GM23338 (cell line): ENCODE measurements around the gene ANKRD55. TPM values are rescaled to one million over a fixed set of nuclear protein-coding genes. Genes with fewer than 3 reads are reported as not detected.

ENCODE experiments used
- ATAC-seq: fragments of 200-7000 bp; cut with Tn5 transposase; 3 replicates; pipeline ENCODE4 v1.9.1; 2020
- DNase-seq: peaks from one replicate; pipeline ENCODE4 v3.0.0-alpha.2; 2015; ENCODE audit warnings: low spot score
- H2AFZ ChIP-seq: fragments of 200-600 bp; sonication (generic); 2 replicates; pipeline ENCODE4 v1.8.0; 2016; ENCODE audit warnings: antibody characterized with exemption, mild to moderate bottlenecking, moderate library complexity
- H3F3A ChIP-seq: fragments of 200-600 bp; sonication (generic); replicated peaks from 2 replicates; pipeline ENCODE4 v1.8.0; 2017; ENCODE audit warnings: antibody characterized with exemption, mixed run types, low read depth
- H3K27ac ChIP-seq: fragments of 200-600 bp; sonication (generic); 2 replicates; pipeline ENCODE4 v1.6.1; 2016; ENCODE audit warnings: low read depth
- H3K27me3 ChIP-seq: fragments of 200-600 bp; sonication (generic); 2 replicates; pipeline ENCODE4 v1.8.0; 2016; ENCODE audit warnings: mild to moderate bottlenecking, mixed run types, moderate library complexity; ENCODE audit not compliant: insufficient read depth
- H3K36me3 ChIP-seq: fragments of 200-600 bp; sonication (generic); 2 replicates; pipeline ENCODE4 v1.8.0; 2016; ENCODE audit warnings: mild to moderate bottlenecking; ENCODE audit not compliant: insufficient read depth
- H3K4me1 ChIP-seq: fragments of 200-600 bp; sonication (generic); 2 replicates; pipeline ENCODE4 v1.8.0; 2016; ENCODE audit warnings: mild to moderate bottlenecking, moderate library complexity; ENCODE audit not compliant: insufficient read depth
- H3K4me2 ChIP-seq: fragments of 200-600 bp; sonication (generic); 2 replicates; pipeline ENCODE4 v1.7.1; 2017; ENCODE audit warnings: mixed run types
- H3K4me3 ChIP-seq: fragments of 200-600 bp; sonication (generic); 2 replicates; pipeline ENCODE4 v1.6.1; 2016; ENCODE audit warnings: mixed run types
- H3K79me2 ChIP-seq: fragments of 200-600 bp; sonication (generic); replicated peaks from 2 replicates; pipeline ENCODE4 v1.8.0; 2017; ENCODE audit warnings: mild to moderate bottlenecking; ENCODE audit not compliant: insufficient read depth
- H3K9me2 ChIP-seq: fragments of 200-600 bp; sonication (generic); 2 replicates; pipeline ENCODE4 v1.8.0; 2017; ENCODE audit not compliant: insufficient read depth
- H4K20me1 ChIP-seq: fragments of 200-600 bp; sonication (generic); replicated peaks from 2 replicates; pipeline ENCODE4 v1.8.0; 2017; ENCODE audit warnings: mild to moderate bottlenecking; ENCODE audit not compliant: insufficient read depth
- H3K27ac Mint-ChIP-seq: 2 replicates; pipeline ENCODE4 v1.8.0; 2020; ENCODE audit warnings: inconsistent platforms, mild to moderate bottlenecking, moderate library complexity, mixed read lengths
- H3K27me3 Mint-ChIP-seq: 3 replicates; pipeline ENCODE4 v1.8.0; 2022; ENCODE audit warnings: low read depth, mild to moderate bottlenecking, moderate library complexity, mixed read lengths, inconsistent platforms; ENCODE audit not compliant: insufficient read depth, poor library complexity
- H3K36me3 Mint-ChIP-seq: 3 replicates; pipeline ENCODE4 v1.8.0; 2021; ENCODE audit warnings: low read depth, mild to moderate bottlenecking, inconsistent platforms, moderate library complexity, mixed read lengths
- H3K4me1 Mint-ChIP-seq: 3 replicates; pipeline ENCODE4 v1.8.0; 2020; ENCODE audit warnings: mild to moderate bottlenecking, inconsistent platforms, mixed read lengths
- H3K4me3 Mint-ChIP-seq: 3 replicates; pipeline ENCODE4 v1.8.0; 2021; ENCODE audit warnings: moderate library complexity, mild to moderate bottlenecking, inconsistent platforms, mixed read lengths
- H3K9me3 Mint-ChIP-seq: 3 replicates; pipeline ENCODE4 v1.8.0; 2020; ENCODE audit warnings: moderate library complexity, mild to moderate bottlenecking, inconsistent platforms, mixed read lengths
- CREB1 ChIP-seq: fragments of 250-450 bp; sonication (Bioruptor Pico); IDR thresholded peaks from 2 replicates; pipeline ENCODE4 v1.5.0; 2020; ENCODE audit warnings: low read depth, mild to moderate bottlenecking, moderate library complexity
- CTCF ChIP-seq, 2 experiments: fragments of 200-600 bp in 1 of 2; sonication (generic) in 1 of 2; conservative IDR thresholded peaks; 2 replicates each; pipeline versions ENCODE4 v1.5.1 to v1.6.1; 2016 to 2017; ENCODE audit warnings: antibody characterized with exemption in 2 of 2, low read depth in 2 of 2, mild to moderate bottlenecking in 2 of 2, moderate library complexity in 1 of 2
- EZH2 ChIP-seq: fragments of 200-600 bp; sonication (generic); IDR thresholded peaks from one replicate; pipeline ENCODE4 v1.8.0; 2017; ENCODE audit warnings: antibody characterized with exemption, mild to moderate bottlenecking, low read depth; ENCODE audit not compliant: unreplicated experiment
- EZH2phosphoT487 ChIP-seq: fragments of 200-600 bp; sonication (generic); IDR thresholded peaks from one replicate; pipeline ENCODE4 v1.8.1; 2018; ENCODE audit warnings: antibody characterized with exemption; ENCODE audit not compliant: unreplicated experiment
- JUNB ChIP-seq: IDR thresholded peaks from one replicate; pipeline ENCODE4 v1.6.1; 2016; ENCODE audit warnings: antibody characterized with exemption; ENCODE audit not compliant: unreplicated experiment
- NANOG ChIP-seq: IDR thresholded peaks from 2 replicates; pipeline ENCODE4 v1.6.1; 2016; ENCODE audit warnings: antibody characterized with exemption, borderline replicate concordance
- POLR2AphosphoS5 ChIP-seq: IDR thresholded peaks from 2 replicates; pipeline ENCODE4 v1.6.1; 2016; ENCODE audit warnings: antibody characterized with exemption, low read depth
- REST ChIP-seq: IDR thresholded peaks from one replicate; pipeline ENCODE4 v1.6.1; 2018; ENCODE audit warnings: antibody characterized with exemption; ENCODE audit not compliant: unreplicated experiment
- STAT1 ChIP-seq: IDR thresholded peaks from one replicate; pipeline ENCODE4 v1.6.1; 2016; ENCODE audit warnings: antibody characterized with exemption; ENCODE audit not compliant: unreplicated experiment
- ZNF114 ChIP-seq: fragments of 250-450 bp; sonication (Bioruptor Pico); IDR thresholded peaks from 2 replicates; pipeline ENCODE4 v1.5.0; 2020; ENCODE audit warnings: mild to moderate bottlenecking, moderate library complexity
- ZNF331 ChIP-seq: fragments of 250-450 bp; sonication (Bioruptor Pico); IDR thresholded peaks from 2 replicates; pipeline ENCODE4 v1.5.0; 2020; ENCODE audit warnings: low read depth, mild to moderate bottlenecking, moderate library complexity
- ZNF462 ChIP-seq: fragments of 250-450 bp; sonication (Bioruptor Pico); IDR thresholded peaks from 2 replicates; pipeline ENCODE4 v1.5.0; 2020; ENCODE audit warnings: mild to moderate bottlenecking, moderate library complexity
- polyA plus RNA-seq: library from polyadenylated mRNA; unstranded; fragments of >200 nt; fragmentation: Nextera tagmentation; extraction: Ambion mirVana; gene quantifications from 2 replicates; pipeline ENCODE4 v1.2.1, GENCODE V29; 2016
- total RNA-seq: library from RNA; depleted of rRNA; stranded (reverse); fragments of >200 nt; shearing (Covaris generic); gene quantifications from 2 replicates; pipeline ENCODE4 v1.2.3, GENCODE V29; 2014
- TF ChIP-seq, protein P1 (sequence below): IDR thresholded peaks from 2 replicates; pipeline ENCODE4 v1.6.1; 2016; ENCODE audit warnings: antibody characterized with exemption

Gene ANKRD55
- total and polyA plus RNA-seq, 2 experiments from 2014 or later: not detected

GRCh38 chr5:56128113-56128512, 105.0 kb downstream of the ANKRD55 start:
- H3K36me3 ChIP-seq: no peaks in the 10 kb centered on the region
- Mint-ChIP-seq H3K4me1 (no peaks in the 10 kb centered on the region; the same call in 2 of the 3 replicates), H3K9me3 (no peaks in the 10 kb centered on the region; the same call in 2 of the 3 replicates), H3K27me3 (no peaks in the 10 kb centered on the region), H3K27ac (no peak overlapping the region), H3K36me3 (no peaks in the 10 kb centered on the region), H3K4me3 (no peak overlapping the region)
- no peak overlapping the region for H3K4me2 ChIP-seq
- no peaks in the 10 kb centered on the region for H3K27me3 ChIP-seq
- H3K4me1 ChIP-seq: no peaks in the 10 kb centered on the region
- no peaks in the 10 kb centered on the region for H3K79me2 ChIP-seq
- no peak overlapping the region for H3K27ac ChIP-seq
- H4K20me1 ChIP-seq: no peaks in the 10 kb centered on the region
- no peaks in the 10 kb centered on the region for H3K9me2 ChIP-seq
- no peaks in the 10 kb centered on the region for H3F3A ChIP-seq
- no peak overlapping the region for H3K4me3 ChIP-seq
- H2AFZ ChIP-seq: peak overlapping the region; percentile 43; the same call in 1 of the 2 replicates
- DNase-seq: no peak
- ATAC-seq: no peak
- TF ChIP-seq CTCF (conservative IDR thresholded peaks at IDR 0.05; ENCODE audit: low read depth in 2 of 2) (no peak), ZNF462 (CRISPR knock-in tag) (no peak), STAT1 (no peak), EZH2 (no peak), ZNF114 (CRISPR knock-in tag) (no peak), JUNB (no peak), CREB1 (CRISPR knock-in tag) (no peak), ZNF331 (CRISPR knock-in tag) (no peak), POLR2AphosphoS5 (no peak), EZH2phosphoT487 (no peak), REST (no peak), NANOG (no peak)
- TF ChIP-seq, protein P1, sequence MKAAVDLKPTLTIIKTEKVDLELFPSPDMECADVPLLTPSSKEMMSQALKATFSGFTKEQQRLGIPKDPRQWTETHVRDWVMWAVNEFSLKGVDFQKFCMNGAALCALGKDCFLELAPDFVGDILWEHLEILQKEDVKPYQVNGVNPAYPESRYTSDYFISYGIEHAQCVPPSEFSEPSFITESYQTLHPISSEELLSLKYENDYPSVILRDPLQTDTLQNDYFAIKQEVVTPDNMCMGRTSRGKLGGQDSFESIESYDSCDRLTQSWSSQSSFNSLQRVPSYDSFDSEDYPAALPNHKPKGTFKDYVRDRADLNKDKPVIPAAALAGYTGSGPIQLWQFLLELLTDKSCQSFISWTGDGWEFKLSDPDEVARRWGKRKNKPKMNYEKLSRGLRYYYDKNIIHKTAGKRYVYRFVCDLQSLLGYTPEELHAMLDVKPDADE: no peak
